NOMO-1 (cell line): ENCODE measurements around the gene LSM14A.

ENCODE experiments used
- DNase-seq, 2 experiments: peaks; one replicate each; lab custom pipeline; 2025; ENCODE audit not compliant: unreplicated experiment in 2 of 2; lab: John Stamatoyannopoulos, UW

LSM14A gene

GRCh38 chr19:34278783-34279182 lies 106.5 kb downstream of the LSM14A start:
- DNase-seq: no peak
